H1 (cell line): ENCODE results near the gene SLN.

Experiments used
- ASH2L ChIP-seq: fragments of 200-600, 300-600 bp; sonication (generic); IDR thresholded peaks from one replicate; pipeline ENCODE4 v1.7.1; 2017; ENCODE audit warnings: low read length
- BRCA1 ChIP-seq: IDR thresholded peaks from 2 replicates; pipeline ENCODE4 v1.6.1; 2012; ENCODE audit warnings: low read depth, low read length, improper control_type of control experiment
- CTCF ChIP-seq, 3 experiments: IDR thresholded peaks; 1 replicate in 2 of 3; 2 replicates in 1 of 3; pipeline versions ENCODE4 v1.5.1 to v1.6.1; 2011; ENCODE audit warnings: low read length in 3 of 3, mild to moderate bottlenecking in 3 of 3, inconsistent platforms in 2 of 3, low read depth in 1 of 3, moderate library complexity in 1 of 3; ENCODE audit not compliant: insufficient read depth in 1 of 3; ENCODE audit errors: control extremely low read depth in 1 of 3
- E2F6 ChIP-seq: IDR thresholded peaks from 2 replicates; pipeline ENCODE4 v1.6.1; 2012; ENCODE audit warnings: inconsistent platforms
- EP300 ChIP-seq, 2 experiments: IDR thresholded peaks; 1 replicate in 1 of 2; 2 replicates in 1 of 2; pipeline ENCODE4 v1.6.1; 2011 to 2012; ENCODE audit warnings: low read depth in 2 of 2, low read length in 2 of 2, mild to moderate bottlenecking in 2 of 2, borderline replicate concordance in 1 of 2, inconsistent platforms in 1 of 2, moderate library complexity in 1 of 2
- EZH2 ChIP-seq: fragments of 200-600 bp; sonication (generic); IDR thresholded peaks from 2 replicates; pipeline ENCODE4 v1.7.1; 2012; ENCODE audit warnings: low read depth, mild to moderate bottlenecking, moderate library complexity, low read length, inconsistent platforms; ENCODE audit not compliant: severe bottlenecking
- FOSL1 ChIP-seq: IDR thresholded peaks from 2 replicates; pipeline ENCODE4 v1.6.1; 2011; ENCODE audit warnings: mild to moderate bottlenecking, low read depth, low read length, moderate library complexity; ENCODE audit not compliant: insufficient read depth
- GABPA ChIP-seq: IDR thresholded peaks from 2 replicates; pipeline ENCODE4 v1.6.1; 2011; ENCODE audit warnings: mild to moderate bottlenecking, low read length, moderate library complexity, borderline replicate concordance; ENCODE audit not compliant: insufficient read depth
- MAFK ChIP-seq: IDR thresholded peaks from 2 replicates; pipeline ENCODE4 v1.6.1; 2012; ENCODE audit warnings: low read depth, mild to moderate bottlenecking, improper control_type of control experiment, low read length
- POLR2A ChIP-seq, 2 experiments: IDR thresholded peaks; 1 replicate in 1 of 2; 2 replicates in 1 of 2; pipeline ENCODE4 v1.6.1; 2011; ENCODE audit warnings: low read depth in 2 of 2, low read length in 2 of 2, mild to moderate bottlenecking in 2 of 2; ENCODE audit errors: control extremely low read depth in 1 of 2
- TCF12 ChIP-seq: IDR thresholded peaks from 2 replicates; pipeline ENCODE4 v1.6.1; 2011; ENCODE audit warnings: low read depth, mild to moderate bottlenecking, low read length
- TEAD4 ChIP-seq: IDR thresholded peaks from 2 replicates; pipeline ENCODE4 v1.6.1; 2012; ENCODE audit warnings: low read depth, low read length, inconsistent platforms, mixed read lengths
- ZNF274 ChIP-seq: IDR thresholded peaks from 2 replicates; pipeline ENCODE4 v1.7.0; 2012; ENCODE audit warnings: low read length, borderline replicate concordance; ENCODE audit errors: extremely low read depth

GRCh38 chr11:107702723-107703122 is 9.1 kb downstream of the SLN start:
- TF ChIP-seq E2F6 (no peak), EZH2 (no peak), CTCF (IDR thresholded peaks at IDR 0.05; ENCODE audit: control extremely low read depth in 1 of 3, insufficient read depth in 1 of 3, low read depth in 1 of 3, low read length in 3 of 3) (no peak), TEAD4 (no peak), ZNF274 (no peak), TCF12 (no peak), ASH2L (no peak), FOSL1 (no peak), MAFK (no peak), POLR2A (IDR thresholded peaks at IDR 0.05; ENCODE audit: control extremely low read depth in 1 of 2, low read depth in 2 of 2, low read length in 2 of 2) (no peak), GABPA (no peak), BRCA1 (no peak), EP300 (IDR thresholded peaks at IDR 0.05; ENCODE audit: borderline replicate concordance in 1 of 2, low read depth in 2 of 2, low read length in 2 of 2) (no peak)
